ENCODE measurements around the gene MLF2. TPM values are rescaled to one million over a fixed set of nuclear protein-coding genes. Genes with fewer than 3 reads are reported as not detected.
A peak's percentile ranks its signal among the peaks of the same experiment; 100 is the strongest.

The MLF2 gene
- total and polyA plus RNA-seq, 2 of the 13 experiments (the other 11 are each of a cell fraction or from before 2014, with no cell fraction given), result 88.1 to 167 TPM

DNA sequence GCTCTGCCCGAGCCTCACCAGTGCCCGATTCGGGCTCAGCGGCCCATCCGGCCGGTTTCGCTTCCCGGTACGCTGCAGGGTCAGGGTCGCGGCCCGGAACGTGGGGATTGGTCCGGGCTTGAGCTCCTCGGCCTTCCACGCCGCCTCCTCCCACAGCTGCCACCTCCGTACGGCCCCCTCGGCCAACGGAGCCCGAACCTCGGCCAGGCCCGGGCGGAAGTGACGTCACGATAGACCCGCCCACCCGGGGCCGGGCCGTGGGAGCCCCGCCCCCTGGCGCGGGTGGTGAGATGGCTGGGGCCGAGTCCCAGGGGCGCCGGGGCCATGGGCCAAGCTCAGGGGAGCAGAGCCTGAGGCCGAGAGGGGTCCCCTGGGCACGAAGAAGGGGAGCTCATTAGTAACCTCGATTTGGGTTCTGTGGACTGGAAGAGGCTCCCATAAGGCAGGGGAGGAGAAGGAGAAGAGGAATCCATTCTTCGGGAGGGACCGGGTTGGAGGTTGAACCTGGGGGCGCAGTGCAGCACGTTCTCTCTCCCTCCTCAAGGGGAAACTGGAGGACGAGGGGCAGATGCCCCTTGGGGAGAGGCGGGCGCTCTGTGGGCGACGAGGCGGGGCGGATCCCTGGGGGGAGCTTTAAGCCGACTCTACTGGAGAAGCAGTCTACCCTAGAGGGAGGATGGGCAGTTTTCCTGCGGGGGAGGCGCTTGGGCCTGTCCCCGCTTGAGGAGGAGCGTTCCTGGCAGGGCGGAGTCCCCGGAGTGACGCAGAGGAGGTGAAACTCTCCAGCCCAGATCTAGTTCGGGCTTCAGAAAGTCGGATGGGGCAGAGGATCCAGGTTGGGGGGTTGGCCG, at the start of gene MLF2 (continued):
- TF ChIP-seq CTCF (CRISPR knock-in tag; IDR thresholded peaks at IDR 0.05) (peak; percentile 33), ZNF142 (CRISPR knock-in tag; IDR thresholded peaks at IDR 0.05) (no peak), YEATS2 (CRISPR knock-in tag; IDR thresholded peaks at IDR 0.05; ENCODE audit: borderline replicate concordance) (peak; percentile 81; the same call in 1 of the 2 replicates), RNF2 (conservative IDR thresholded peaks at IDR 0.05; ENCODE audit: low read depth) (no peak), ZNF468 (CRISPR knock-in tag; IDR thresholded peaks at IDR 0.05) (no peak)
- TF ChIP-seq, protein P1, sequence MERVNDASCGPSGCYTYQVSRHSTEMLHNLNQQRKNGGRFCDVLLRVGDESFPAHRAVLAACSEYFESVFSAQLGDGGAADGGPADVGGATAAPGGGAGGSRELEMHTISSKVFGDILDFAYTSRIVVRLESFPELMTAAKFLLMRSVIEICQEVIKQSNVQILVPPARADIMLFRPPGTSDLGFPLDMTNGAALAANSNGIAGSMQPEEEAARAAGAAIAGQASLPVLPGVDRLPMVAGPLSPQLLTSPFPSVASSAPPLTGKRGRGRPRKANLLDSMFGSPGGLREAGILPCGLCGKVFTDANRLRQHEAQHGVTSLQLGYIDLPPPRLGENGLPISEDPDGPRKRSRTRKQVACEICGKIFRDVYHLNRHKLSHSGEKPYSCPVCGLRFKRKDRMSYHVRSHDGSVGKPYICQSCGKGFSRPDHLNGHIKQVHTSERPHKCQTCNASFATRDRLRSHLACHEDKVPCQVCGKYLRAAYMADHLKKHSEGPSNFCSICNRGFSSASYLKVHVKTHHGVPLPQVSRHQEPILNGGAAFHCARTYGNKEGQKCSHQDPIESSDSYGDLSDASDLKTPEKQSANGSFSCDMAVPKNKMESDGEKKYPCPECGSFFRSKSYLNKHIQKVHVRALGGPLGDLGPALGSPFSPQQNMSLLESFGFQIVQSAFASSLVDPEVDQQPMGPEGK (CRISPR knock-in tag; IDR thresholded peaks at IDR 0.05), result peak; percentile 94
- TF ChIP-seq, protein P2, sequence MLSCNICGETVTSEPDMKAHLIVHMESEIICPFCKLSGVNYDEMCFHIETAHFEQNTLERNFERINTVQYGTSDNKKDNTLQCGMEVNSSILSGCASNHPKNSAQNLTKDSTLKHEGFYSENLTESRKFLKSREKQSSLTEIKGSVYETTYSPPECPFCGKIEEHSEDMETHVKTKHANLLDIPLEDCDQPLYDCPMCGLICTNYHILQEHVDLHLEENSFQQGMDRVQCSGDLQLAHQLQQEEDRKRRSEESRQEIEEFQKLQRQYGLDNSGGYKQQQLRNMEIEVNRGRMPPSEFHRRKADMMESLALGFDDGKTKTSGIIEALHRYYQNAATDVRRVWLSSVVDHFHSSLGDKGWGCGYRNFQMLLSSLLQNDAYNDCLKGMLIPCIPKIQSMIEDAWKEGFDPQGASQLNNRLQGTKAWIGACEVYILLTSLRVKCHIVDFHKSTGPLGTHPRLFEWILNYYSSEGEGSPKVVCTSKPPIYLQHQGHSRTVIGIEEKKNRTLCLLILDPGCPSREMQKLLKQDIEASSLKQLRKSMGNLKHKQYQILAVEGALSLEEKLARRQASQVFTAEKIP (CRISPR knock-in tag; IDR thresholded peaks at IDR 0.05; ENCODE audit: borderline replicate concordance), result no peak
